GM18508 (cell line): ENCODE measurements around the gene FAM117A.

ENCODE experiments used
- ATAC-seq: cut with Tn5 transposase; IDR thresholded peaks from one replicate; pipeline ENCODE4 v1.9.1; 2021; ENCODE audit warnings: moderate number of reproducible peaks; ENCODE audit not compliant: insufficient read depth, unreplicated experiment

FAM117A gene

DNA sequence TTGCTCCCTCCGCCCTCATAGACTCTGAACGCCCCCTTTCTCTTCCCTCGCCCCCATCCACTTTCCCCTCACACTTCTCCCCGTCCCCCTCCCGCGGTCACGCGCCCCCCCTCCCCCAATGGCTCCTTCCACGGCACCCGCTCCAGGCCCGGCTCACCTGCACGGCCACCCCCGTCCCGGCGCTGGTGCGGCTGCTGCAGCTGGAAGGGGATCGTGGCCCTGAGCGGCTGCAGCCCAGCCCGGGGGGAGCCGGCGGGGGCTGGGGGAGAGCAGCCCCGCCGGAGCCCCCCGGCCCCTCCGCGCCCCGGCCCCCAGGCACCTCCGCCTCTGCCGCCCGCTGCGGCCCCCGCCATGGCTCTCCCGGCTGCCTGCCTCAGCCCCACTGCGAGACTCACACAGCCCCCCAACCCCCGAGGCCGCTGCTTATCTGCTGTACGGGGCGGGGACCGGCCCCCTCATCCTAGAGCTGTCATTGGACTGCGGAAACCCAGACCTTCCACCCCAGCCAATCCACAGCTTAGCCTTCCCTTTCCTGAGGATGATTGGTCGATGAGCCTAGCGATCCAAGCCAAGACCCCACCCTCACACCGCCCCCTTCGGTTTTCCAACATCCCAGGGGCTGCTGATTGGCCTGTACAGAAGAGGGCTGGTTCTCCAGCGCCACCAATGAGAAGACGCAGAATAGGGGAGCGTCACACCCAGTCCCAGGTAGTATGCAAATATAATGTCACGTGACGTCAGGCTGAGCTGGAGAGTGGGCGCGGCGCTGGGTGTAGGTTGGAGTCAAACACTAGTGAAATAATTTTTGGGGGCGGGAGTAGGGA, at the start of gene FAM117A:
TSS of gene FAM117A (minus strand) at position 397 of the 824 bp plus-strand sequence. CDS start at position 353, 44 bp downstream.
- ATAC-seq = peak; percentile 84

DNA sequence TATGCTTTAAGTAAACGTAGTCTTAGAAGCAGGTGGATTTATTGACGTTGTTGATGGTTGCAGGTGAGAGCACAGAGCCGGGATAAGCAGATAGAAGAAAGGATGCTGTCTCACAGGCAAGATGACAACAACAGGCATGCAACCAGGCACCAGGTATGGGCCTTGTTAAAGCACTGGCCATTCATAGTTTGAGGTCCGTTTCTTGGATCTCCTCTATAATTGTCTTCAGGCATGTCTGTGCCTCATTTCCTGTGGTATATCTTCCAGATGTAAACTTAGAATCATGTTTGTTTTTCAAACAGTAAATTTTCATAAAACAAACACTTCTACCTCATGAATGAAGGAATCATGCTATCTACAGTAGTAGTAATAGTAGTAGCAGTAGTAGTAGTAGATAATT, 45.1 kb upstream of the FAM117A start:
- ATAC-seq = no peak

- ATAC-seq = no peak
Observed at GRCh38 chr17:49798738-49799137, 34.8 kb upstream of the FAM117A start.

DNA sequence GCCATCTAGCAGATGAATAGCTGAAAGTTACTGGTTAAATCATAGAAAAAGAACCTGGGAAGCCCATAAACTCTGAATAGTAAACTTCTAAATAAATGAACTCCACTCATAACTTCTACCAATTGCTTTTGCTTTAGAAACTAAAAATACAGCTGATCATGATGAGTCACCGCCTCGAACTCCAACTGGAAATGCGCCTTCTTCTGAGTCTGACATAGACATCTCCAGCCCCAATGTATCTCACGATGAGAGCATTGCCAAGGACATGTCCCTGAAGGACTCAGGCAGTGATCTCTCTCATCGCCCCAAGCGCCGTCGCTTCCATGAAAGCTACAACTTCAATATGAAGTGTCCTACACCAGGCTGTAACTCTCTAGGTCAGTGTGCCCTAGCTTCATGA, 34.3 kb upstream of the FAM117A start:
- ATAC-seq = no peak

GRCh38 chr17:49795372-49795771, 31.4 kb upstream of the FAM117A start:
- ATAC-seq = no peak

DNA sequence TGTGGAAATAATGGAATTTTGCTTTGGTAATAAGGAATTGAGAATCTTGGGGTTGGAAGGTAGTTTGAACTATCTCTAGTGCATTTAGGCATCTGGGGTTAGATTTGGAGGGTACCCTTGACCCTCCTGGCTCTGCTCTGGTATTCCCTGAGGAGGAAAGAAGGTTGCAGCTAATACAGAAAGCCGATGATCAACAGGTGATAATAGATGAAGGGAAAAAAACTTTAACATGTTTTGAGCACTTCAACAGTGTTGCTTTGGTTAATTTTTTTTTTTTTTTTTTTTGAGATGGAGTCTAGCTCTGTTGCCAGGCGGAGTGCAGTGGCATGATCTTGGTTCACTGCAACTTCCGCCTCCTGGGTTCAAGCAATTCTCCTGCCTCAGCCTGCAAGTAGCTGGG, 29.4 kb upstream of the FAM117A start:
- ATAC-seq = no peak

DNA sequence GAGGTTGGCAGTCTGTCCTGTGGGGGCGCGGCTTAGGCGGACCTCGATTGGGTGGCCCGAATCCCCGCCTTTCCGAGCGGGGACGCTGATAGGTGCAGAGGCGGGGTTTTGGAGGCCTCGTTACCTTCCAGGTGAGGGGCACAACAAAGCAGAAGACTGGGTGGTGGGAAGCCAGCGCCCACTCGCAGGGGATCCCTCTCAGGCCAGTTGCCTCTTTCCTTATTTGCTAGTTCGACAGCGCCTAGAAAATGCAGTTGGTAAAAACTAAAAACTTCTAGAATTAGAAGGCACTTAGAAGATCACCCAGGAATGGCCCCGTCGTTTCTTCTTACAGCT, 25.3 kb upstream of the FAM117A start:
- ATAC-seq = no peak

DNA sequence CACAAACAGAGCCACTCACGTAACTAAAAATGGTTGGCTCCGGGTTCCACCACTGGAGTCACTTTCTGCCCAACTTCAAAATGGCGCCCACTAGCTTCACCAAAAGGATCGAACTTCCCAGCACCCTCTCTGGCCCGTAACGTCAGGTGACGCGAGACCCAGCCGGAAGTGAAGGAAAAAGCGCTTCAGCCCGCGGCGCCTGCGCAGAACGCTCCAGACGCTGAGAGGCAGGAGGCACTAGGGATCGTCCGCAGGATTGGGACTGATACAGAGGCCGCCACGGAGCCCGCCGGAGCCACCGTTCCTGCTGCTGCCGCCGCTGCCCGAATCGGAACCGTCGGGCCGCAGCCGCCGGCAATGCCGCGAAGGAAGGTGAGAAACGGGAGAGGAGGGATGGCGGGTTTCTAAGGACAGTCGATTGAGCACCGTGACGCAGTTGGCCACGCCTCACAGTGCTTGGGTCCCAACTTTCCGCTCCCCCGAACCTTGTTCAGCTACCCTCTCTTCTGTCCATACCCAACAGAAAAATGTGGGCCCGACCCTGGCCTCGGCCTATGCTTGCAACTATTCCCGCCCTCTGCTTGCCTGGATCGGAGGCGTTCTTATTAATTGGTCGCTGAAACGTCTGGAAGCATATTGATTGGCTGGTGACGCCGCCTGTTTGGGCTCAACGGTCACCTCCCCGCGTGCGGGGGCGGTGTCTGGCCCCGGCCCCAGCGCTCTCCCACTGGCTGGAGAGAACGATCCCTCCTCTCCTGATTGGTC, 24.7 kb upstream of the FAM117A start, which contains the start of gene KAT7:
TSS of gene KAT7 (plus strand) at position 204 of the 765 bp plus-strand sequence. CDS start at position 358, 154 bp downstream.
- ATAC-seq = peak; percentile 77

- ATAC-seq = no peak
Observed at GRCh38 chr17:49787884-49788477, 24.1 kb upstream of the FAM117A start.

GRCh38 chr17:49784636-49785035, 20.7 kb upstream of the FAM117A start:
- ATAC-seq = no peak

GRCh38 chr17:49783791-49784190, 19.9 kb upstream of the FAM117A start:
- ATAC-seq = no peak

DNA sequence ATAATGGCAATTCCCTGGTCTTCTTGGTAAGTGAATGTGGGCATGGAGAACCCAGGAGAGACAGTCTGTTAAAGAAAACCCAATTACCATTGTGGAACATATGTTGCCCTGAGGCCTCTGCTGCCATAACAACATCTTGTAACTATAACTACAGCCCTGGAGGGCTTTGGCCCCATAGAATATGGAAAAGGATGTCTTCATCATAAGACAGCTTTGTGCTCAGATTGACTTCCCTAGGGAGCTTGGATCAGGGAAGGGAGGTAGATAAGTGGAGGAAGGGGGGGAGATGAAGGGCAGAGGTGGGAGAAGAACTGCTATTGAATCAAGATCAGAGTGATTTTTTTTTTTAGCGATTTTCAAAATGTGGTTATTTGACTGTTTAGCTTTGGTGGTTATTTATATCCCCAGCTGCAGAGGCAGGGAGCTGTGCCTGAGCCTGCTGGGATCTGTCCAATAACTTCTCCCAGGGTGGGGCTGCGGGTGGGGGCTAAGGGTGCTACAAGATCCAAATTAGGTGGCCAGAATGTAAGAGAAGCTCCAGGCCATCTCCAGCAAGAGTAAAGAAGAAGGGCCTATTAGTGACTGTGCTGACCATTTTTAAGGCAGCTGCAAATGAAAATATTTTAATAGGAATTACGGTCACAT, 19.3 kb upstream of the FAM117A start:
- no peak for ATAC-seq

DNA sequence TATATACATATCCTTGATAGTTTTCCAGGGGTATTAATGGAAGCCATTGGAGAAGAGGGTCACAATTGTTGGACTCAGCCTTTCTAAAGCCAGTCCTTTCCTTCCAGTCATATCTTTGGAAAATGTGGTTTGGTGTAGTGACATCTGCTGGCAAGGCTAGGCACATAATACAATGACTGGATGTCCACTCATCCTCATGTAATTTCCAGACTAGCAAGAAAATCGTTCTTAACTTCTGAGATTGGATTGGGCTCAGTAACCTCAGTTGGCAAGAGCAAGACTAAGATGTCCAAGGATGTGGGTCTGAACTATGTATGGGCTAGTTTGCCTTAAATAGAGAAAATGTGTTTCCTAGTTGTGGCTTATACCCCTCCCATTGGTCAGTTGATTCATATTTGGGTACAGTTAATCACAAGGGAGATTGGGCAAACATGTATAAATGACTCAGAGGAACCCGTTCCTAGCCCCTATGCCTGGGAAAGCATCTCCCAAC, 15.9 kb upstream of the FAM117A start:
- ATAC-seq = no peak

DNA sequence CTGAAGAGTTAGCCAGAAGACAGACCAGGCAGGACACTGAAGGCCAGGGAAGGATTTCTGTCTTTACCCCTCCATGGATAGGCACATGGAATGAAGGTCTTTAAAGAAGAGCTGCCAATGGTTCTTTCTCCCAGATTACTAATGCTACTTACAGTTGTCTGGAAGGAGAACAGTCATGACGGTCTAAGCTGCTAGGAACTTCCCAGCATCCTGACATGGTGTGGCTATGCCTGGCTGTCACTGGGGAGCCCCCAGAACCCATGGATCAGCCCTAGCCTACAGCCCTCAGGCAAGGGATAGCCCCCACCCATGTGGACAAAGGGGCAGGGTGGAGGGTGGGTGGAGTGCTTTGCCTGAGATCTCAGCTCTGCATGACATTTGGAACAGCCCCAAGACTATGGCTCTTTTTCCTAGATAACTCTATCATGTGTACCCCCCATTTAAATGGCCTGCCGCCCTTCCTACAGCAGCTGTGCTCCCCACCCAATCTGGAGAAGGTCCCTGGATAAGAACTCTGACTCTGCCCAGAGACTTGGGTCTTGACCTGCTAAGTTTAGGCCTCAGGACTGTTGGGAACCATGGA, 15.3 kb upstream of the FAM117A start:
- no peak for ATAC-seq

DNA sequence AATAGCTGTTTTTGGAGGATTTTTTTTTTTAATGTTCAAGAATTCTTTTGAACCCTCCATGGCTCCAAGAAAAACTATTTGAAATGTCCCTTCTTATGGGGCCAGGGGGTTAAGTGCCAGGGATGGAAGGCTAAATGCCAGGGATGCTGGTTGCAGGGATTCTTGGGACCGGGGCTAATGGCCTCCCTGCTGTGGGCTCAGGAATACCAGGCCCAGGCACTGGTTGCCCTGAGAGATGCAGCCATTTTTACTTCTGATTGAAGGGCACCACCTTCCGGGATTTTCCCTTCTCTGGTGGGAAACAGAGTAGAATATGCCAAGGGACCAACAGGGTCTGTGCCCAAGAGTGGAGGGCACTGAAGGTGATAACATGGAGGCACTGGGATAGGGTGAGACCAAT, 13.6 kb upstream of the FAM117A start:
- ATAC-seq = no peak

GRCh38 chr17:49776551-49777300, 12.8 kb upstream of the FAM117A start:
- ATAC-seq = no peak

DNA sequence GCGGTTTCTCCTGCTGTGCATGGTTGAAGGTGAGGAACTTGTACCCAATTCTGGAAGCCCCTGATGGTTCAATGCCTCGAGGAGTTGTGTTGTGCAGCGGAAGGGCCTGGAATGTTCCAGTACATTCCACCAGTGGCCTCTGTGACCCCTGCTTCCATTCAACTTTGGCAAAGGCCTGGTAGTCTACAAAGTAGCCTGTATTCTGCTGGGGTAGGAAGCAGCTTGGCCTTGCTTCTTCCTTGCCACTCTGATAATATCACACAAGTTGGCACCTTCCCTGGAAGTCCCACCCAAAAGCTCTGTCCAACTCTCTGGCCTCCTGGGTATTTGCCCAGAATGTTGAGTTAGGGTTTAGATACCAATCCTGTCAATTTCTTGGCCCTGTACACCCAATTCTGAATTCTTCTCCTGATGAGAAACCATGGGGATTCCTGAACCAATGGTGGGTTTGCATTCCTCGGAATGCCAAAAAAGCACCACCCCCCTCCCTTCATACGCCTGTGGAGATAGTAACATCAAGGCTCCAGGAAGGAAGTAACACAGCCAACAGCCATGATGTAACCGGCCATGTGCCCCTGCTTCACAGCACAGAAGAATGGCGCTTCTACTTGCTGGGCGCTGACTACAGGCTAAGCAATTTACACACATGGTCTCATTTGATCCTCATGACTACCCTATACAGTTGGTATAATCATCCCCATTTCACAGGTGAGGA, 11.8 kb upstream of the FAM117A start:
- ATAC-seq = no peak

DNA sequence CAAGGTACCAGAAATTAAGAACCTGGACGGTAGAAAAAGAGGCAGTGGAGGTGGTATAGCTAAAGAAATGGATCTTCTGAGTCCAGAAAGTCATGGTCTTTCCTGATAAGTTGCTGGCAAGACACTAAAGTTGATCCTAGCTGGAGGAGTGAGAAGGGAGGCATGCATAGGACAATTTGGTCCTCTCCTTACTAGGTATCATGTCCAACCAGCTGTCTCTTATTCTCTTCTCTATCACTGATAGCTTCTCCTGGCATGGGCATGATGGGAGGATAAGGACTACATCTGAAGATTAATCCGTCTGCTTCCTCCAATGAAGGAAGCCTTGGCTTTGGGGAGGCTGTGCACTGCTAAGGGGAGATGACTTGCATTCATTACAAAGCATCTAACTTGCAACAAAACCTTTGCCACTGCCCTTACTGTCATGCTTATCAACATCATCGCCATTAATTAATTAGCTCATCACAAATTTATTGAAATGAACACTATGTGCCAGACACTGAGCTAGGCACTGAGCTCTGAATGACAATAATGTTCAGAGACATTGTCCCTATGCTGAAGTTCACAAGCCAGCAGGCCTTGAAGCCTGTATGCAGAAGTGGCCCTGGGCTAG, 3.1 kb upstream of the FAM117A start:
- ATAC-seq = no peak
